ENCODE data around the gene PCDHB5.
A peak's percentile ranks its signal among the peaks of the same experiment; 100 is the strongest.

GRCh38 chr5:141135030-141135717 lies at the start of gene PCDHB5:
- TF ChIP-seq CTCF (IDR thresholded peaks at IDR 0.05; ENCODE audit: insufficient read depth, low read depth, low read length) (peak; percentile 14), EZH2 (IDR thresholded peaks at IDR 0.05; ENCODE audit: insufficient read depth, low read length) (no peak)
